HG02938 (cell line): ENCODE measurements around the gene DOCK3.
"Not testable (repeated sequence)": the region's sequence is repeated elsewhere in the genome, so short reads cannot be mapped to it uniquely, and the experiment has no call there.

Source experiments
- ATAC-seq: cut with Tn5 transposase; IDR thresholded peaks from one replicate; pipeline ENCODE4 v1.9.1; 2021; ENCODE audit warnings: mild to moderate bottlenecking, moderate library complexity; ENCODE audit not compliant: unreplicated experiment

Gene DOCK3

DNA sequence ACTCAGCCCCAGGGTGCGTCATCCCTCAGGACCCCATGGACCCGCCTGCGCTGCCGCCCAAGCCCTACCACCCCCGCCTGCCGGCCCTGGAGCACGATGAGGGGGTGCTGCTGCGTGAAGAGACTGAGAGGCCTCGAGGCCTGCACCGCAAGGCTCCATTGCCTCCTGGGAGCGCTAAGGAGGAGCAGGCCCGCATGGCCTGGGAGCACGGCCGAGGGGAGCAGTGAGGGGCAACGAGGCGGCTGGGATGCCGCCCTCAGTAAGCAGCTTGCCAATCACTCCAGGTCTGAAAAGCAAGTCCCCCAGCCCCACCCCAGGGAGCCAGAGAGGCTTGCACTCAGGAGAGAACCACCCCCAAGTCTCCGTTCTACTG, 706.6 kb downstream of the DOCK3 start:
- no peak for ATAC-seq

DNA sequence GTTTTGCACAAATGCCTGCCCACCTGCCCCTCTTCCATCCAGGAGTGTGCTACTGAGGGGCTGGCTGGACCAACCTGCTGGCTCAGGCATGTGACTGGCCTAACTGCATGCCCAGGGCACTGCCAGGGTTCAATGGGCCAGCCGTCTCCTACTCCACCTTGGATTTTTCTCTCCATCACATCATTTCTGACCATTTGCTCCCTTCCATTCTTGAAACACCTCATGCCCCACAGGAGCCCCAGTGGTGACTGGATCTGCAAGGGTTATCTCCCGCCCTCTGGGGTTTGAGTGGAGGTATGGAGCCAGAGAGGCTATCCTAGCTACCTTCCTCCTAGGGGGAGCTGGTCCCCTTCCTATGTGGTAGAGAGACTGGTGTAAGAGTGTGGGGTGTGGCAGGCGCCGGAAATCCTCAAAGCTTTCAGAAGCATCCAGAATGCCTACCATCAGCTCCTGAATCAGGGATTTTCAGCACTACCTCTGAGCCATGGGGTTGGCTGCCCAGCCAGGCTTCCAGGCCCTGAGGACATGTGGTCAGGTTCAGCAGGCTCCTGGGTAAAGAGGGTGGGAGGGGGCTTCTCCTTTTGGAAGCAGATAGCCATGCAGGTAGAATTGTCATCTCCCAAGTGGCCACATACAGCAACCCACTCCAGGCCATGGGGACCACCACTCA, 707.5 kb downstream of the DOCK3 start:
- ATAC-seq = no peak

DNA sequence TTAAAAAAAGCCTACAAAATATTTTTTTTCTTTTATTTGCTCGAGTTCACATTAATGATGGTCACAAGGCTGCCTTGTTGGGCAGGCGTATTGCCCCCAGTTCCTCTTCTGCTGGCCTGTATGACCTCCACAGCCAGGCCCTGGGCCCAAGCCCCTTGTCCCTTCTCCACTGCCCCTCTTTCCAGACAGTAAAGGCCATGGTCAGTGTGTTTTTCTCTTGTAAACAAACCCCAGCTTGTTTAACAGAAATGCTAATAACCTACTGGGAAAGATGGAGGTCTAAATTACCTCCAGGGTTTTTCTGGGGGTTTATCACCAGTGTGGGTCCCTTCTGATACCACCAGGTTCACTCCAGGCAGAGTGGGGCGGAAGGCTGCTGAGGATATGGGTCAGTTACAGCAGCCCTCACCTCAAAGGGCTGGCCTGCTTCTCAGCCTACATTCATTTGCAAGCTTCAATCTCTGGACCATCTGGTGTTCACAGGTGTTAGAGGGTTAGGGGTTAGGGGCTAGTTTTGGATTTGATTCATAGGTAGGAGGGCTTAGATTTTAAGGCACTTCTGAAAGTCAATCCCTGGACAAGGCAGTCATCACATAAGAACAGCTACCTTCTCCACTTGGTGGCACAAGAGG, 708.3 kb downstream of the DOCK3 start:
- no peak for ATAC-seq

GRCh38 chr3:51384055-51384725, 709.5 kb downstream of the DOCK3 start:
- ATAC-seq = peak; percentile 14

DNA sequence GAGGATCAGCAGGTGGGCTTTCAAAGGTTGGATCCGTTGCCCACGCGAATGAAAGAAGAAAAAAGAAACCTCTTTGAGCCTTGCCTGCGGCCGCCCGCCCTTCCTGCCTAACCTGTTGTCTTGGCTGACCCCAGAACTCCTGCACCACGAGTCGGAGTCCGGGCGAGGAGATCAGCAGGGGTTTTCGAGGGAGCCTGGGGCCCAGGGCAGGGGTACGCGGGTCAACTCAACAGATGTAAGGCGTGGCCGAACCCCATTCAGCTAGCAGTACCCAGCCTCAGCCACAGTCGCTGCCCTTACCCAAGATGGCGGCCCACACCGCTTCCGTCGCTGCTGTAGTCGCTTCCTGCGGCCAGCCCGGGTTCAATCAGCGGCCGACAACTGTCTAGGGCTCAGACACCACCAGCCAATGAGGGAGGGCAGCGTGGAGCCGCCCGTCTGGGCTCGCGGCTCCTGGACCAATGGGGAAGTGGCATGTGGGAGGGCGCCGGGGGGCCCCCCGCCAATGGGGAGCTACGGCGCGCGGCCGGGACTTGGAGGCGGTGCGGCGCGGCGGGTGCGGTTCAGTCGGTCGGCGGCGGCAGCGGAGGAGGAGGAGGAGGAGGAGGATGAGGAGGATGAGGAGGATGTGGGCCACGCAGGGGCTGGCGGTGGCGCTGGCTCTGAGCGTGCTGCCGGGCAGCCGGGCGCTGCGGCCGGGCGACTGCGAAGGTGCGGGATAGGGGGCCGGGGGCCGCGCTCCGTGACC, 710.2 kb downstream of the DOCK3 start, which contains the start of gene MANF:
Gene MANF (plus strand): TSS at position 566 of the 748 bp plus-strand sequence. CDS start 52 bp downstream, at position 618.
- peak; percentile 94 for ATAC-seq

- no peak for ATAC-seq
Observed at GRCh38 chr3:51385621-51386091, 710.9 kb downstream of the DOCK3 start.

- ATAC-seq = no peak
Observed at GRCh38 chr3:51386159-51386851, 711.6 kb downstream of the DOCK3 start.

GRCh38 chr3:51386852-51387229, 712.1 kb downstream of the DOCK3 start:
- no peak for ATAC-seq

DNA sequence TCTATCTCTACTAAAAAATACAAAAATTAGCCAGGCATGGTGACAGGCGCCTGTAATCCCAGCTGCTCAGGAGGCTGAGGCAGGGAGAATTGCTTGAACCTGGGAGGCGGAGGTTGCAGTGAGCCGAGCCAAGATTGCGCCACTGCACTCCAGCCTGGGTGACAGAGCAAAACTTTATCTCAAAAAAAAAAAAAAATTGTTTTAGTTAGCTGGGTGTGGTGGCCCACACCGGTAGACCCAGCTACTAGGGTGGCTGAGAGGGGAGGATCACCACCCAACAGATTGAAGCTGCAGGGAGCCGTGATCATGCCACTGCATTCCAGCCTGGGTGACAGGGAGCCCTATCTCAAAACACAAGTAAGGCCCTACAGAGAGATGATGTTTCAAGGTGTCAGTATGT, 712.6 kb downstream of the DOCK3 start:
- not testable (repeated sequence) for ATAC-seq

DNA sequence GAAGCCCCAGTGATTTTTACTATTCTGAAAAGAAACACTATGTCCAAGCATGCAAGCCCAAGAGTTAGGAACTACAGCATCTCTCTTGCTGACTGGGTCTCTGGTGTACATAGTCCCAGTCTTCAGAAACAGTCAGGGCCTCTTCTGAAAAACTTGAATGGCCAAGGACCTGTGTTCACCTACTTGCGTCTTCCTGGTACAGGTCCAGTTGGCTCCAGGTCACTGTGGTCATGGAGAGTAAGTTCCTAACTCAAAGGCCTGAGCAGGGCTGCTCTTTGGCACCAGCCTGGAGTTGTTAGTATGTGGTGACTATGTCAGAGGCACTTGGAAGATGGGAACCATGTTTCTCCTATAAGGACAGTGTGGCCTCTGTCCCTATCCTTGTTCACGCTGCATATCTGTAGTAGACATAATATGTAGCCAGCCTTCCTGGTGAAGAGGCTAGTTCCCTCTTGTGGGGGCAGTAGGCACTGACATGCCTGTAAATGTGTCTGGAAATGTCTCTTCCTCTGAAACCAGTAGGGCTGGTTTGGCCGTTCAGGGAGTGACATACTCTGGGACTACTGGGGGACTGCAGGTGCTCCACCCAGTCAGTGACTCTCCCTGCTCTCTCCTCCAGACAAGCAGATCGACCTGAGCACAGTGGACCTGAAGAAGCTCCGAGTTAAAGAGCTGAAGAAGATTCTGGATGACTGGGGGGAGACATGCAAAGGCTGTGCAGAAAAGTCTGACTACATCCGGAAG, 713.7 kb downstream of the DOCK3 start:
- no peak for ATAC-seq

DNA sequence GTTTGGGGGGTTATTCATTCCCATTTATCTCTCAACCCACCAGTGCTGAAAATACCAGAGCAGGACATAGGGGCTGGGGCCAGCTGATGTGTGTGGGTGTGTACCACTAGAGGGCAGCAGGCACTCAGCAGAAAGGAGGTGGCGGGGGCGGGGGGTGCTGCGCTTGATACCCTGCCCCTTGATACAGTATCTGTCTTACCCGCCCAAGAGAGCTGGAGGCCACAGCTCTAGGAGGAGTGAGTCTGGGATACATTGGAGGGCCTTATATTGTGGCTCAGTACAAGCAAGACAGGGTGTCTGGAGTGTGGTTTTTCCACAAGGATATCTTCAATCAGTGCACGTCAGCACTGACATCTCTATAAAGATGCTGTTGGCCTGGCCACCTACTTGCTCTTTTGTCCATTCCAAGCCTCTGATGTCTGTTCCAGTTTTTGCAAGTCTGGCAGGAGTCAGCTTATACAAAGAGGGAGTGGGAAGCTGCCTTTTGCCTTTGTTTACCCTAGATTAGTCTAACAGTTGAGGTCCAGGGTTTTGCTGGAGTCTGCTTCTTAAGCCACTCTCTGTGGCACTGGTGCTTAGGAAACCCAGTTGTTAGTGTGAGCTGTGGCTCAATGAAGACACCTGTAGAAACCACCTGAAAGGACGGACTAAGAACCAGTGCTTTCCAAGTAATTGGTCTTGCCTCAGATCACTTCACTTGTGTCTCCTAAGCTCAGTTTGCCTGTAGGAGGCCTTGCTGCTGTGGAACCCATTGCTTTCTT, 714.9 kb downstream of the DOCK3 start:
- no peak for ATAC-seq

DNA sequence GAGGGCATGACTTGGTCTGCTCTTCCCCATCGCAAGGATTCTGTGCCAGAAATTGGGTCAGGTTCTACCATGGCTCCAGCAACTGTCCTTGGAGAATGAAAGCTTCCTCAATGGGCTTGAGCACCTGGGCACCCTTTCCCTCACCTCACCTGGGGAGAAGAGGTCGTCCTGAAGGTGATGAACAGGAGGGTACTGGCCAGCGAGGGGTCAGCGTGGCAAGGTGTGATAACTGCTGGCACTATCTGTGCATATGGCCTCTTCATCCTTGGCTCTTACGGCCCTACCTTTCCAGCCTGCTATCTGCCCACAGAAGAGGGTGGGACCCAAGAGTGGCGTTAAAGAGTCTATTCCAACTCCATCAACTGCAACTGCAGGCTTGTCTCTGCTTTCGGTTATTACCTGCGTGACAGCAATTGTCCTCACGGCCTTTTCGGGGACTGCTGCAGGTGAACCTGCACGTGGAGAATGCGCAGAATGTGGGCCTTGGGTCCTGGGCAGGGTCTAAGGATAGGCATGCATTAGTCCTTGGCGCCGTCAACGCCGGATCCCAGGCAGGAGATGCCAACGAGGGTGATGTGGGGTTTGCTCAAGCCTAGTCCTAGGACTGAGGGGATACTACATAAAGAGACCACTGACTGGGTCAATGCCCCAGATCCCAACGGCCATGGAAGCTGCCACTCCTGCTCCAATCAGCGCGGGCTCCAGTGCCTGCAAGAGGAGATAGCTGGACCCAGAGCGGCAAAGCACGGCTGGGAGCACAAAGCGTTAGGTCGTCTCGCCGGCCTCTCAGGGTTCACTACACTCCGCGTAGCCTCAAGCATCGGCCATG, 715.7 kb downstream of the DOCK3 start:
- ATAC-seq = peak; percentile 23

GRCh38 chr3:51391075-51391565, 716.4 kb downstream of the DOCK3 start, which contains the start of gene RBM15B:
Gene RBM15B (plus strand): TSS chr3:51391285. CDS start chr3:51391400, 115 bp downstream.
- ATAC-seq = peak; percentile 92

GRCh38 chr3:51391566-51392354, 717.0 kb downstream of the DOCK3 start:
- ATAC-seq = peak; percentile 4

DNA sequence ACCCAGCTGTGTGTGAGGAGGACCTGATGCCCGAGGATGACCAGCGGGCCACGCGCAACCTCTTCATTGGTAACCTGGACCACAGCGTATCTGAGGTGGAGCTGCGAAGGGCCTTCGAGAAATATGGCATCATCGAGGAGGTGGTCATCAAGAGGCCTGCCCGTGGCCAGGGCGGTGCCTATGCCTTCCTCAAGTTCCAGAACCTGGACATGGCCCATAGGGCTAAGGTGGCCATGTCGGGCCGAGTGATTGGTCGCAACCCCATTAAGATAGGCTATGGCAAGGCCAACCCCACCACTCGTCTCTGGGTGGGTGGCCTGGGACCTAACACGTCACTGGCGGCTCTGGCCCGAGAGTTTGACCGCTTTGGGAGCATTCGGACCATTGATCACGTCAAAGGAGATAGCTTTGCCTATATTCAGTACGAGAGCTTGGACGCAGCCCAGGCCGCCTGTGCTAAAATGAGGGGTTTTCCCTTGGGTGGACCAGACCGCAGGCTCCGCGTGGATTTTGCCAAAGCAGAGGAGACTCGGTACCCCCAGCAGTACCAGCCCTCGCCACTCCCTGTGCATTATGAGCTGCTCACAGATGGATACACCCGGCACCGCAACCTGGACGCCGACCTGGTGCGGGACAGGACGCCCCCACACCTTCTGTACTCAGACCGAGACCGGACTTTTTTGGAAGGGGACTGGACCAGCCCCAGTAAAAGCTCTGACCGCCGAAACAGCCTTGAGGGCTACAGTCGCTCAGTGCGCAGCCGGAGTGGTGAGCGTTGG, 717.8 kb downstream of the DOCK3 start:
- ATAC-seq = no peak

GRCh38 chr3:51393134-51393495, 718.4 kb downstream of the DOCK3 start:
- no peak for ATAC-seq

GRCh38 chr3:51393564-51393963, 718.8 kb downstream of the DOCK3 start:
- no peak for ATAC-seq
